Measurements from ENCODE around the gene PLPP3.

PLPP3 gene

GRCh38 chr1:56459260-56459659 is 120.1 kb downstream of the PLPP3 start (continued):
- TF ChIP-seq ZNF639 (tag by site-specific recombination; IDR thresholded peaks at IDR 0.05), result no peak
- TF ChIP-seq ZNF621 (tag by site-specific recombination; IDR thresholded peaks at IDR 0.05), result no peak
- no peak for TF ChIP-seq ZNF704 (tag by site-specific recombination; IDR thresholded peaks at IDR 0.05)
- TF ChIP-seq ZNF777 (tag by site-specific recombination; IDR thresholded peaks at IDR 0.05; ENCODE audit: borderline replicate concordance), result no peak

- Histone ChIP-seq H3K4me1 (ENCODE audit: control insufficient read depth, insufficient read depth, low read length) (no peaks in the 10 kb centered on the region), H3K9me3 (ENCODE audit: control insufficient read depth, insufficient read depth, low read depth, low read length) (no peaks in the 10 kb centered on the region), H3K36me3 (ENCODE audit: control insufficient read depth in 2 of 2, insufficient read depth in 1 of 2, low read length in 2 of 2) (no peaks in the 10 kb centered on the region), H3K4me3 (ENCODE audit: low read depth, low read length) (no peak overlapping the region), H3K27ac (ENCODE audit: extremely low read depth, low read depth, low read length) (no peak overlapping the region)
- POLR2A ChIA-PET, result no interaction called here
- no peak for TF ChIP-seq ZNF530 (tag by site-specific recombination; IDR thresholded peaks at IDR 0.05; ENCODE audit: low read depth)
- no peak for TF ChIP-seq FEZF1 (tag by site-specific recombination; IDR thresholded peaks at IDR 0.05)
- no peak for TF ChIP-seq BCL11B (tag by site-specific recombination; IDR thresholded peaks at IDR 0.05; ENCODE audit: low read depth)
- no peak for TF ChIP-seq ZNF660 (tag by site-specific recombination; IDR thresholded peaks at IDR 0.05)
- TF ChIP-seq CTCF (tag by site-specific recombination; IDR thresholded peaks at IDR 0.05), result no peak
- CTCF ChIA-PET, result interaction anchor here (1.2 kb wide), 1 partner anchor 119 kb away, joined by 3 read pairs; no protein-coding TSS in a partner anchor
Observed at GRCh38 chr1:56457756-56458375, 121.5 kb downstream of the PLPP3 start.

GRCh38 chr1:56456435-56457101 is 122.8 kb downstream of the PLPP3 start:
- Histone ChIP-seq H3K36me3 (ENCODE audit: control insufficient read depth in 2 of 2, insufficient read depth in 1 of 2, low read length in 2 of 2) (no peaks in the 10 kb centered on the region), H3K4me1 (ENCODE audit: control insufficient read depth, insufficient read depth, low read length) (0 out of 2 replicates have a peak, but pooled peaks cover 2% of the 10 kb centered on the region), H3K9me3 (ENCODE audit: control insufficient read depth, insufficient read depth, low read depth, low read length) (no peaks in the 10 kb centered on the region), H3K27ac (ENCODE audit: extremely low read depth, low read depth, low read length) (no peak overlapping the region), H3K4me3 (ENCODE audit: low read depth, low read length) (no peak overlapping the region)
- ChIA-PET POLR2A (interaction anchor here (0.6 kb wide), 1 partner anchor 555 kb away, joined by 7 read pairs; no protein-coding TSS in a partner anchor), CTCF (interaction anchor here (0.7 to 1.2 kb wide), 2 partner anchors 120 to 1195 kb away, joined by 3 read pairs; no protein-coding TSS in a partner anchor)
- TF ChIP-seq OVOL3 (tag by site-specific recombination; IDR thresholded peaks at IDR 0.05) (no peak), CTCF (tag by site-specific recombination; IDR thresholded peaks at IDR 0.05) (no peak), BCL6B (tag by site-specific recombination; IDR thresholded peaks at IDR 0.05) (no peak), ZNF184 (tag by site-specific recombination; IDR thresholded peaks at IDR 0.05) (no peak), SCRT2 (tag by site-specific recombination; IDR thresholded peaks at IDR 0.05) (no peak), ZNF837 (tag by site-specific recombination; IDR thresholded peaks at IDR 0.05) (no peak), MEIS1 (CRISPR knock-in tag; IDR thresholded peaks at IDR 0.05; ENCODE audit: borderline replicate concordance) (no peak), GLIS2 (tag by site-specific recombination; IDR thresholded peaks at IDR 0.05) (no peak), ZNF707 (tag by site-specific recombination; IDR thresholded peaks at IDR 0.05) (no peak), ZNF513 (tag by site-specific recombination; IDR thresholded peaks at IDR 0.05) (no peak), PATZ1 (tag by site-specific recombination; IDR thresholded peaks at IDR 0.05) (no peak), ZBTB48 (tag by site-specific recombination; IDR thresholded peaks at IDR 0.05) (no peak)

Data from HEK293 (cell line).